Urothelium cell line (cell line): ENCODE data around the gene BMPER.

Source experiments
- DNase-seq: peaks from one replicate; pipeline ENCODE4 v3.0.0; 2011; ENCODE audit warnings: low spot score, mixed read lengths
- FAIRE-seq: peaks from 2 replicates; lab custom pipeline; 2011; peaks lifted over from hg19 to GRCh38; lab: Jason Lieb, UNC

Gene BMPER

GRCh38 chr7:33921216-33921938 lies 16.0 kb downstream of the BMPER start:
- no peak for FAIRE-seq
- DNase-seq = no peak

- no peak for DNase-seq
- no peak for FAIRE-seq
Observed at GRCh38 chr7:33922820-33923219, 17.5 kb downstream of the BMPER start.

GRCh38 chr7:33923440-33924229 lies 18.3 kb downstream of the BMPER start:
- no peak for DNase-seq
- peak; percentile 32 for FAIRE-seq

GRCh38 chr7:33926535-33926934 lies 21.2 kb downstream of the BMPER start:
- no peak for DNase-seq
- FAIRE-seq = peak; percentile 23

GRCh38 chr7:33928986-33929385 lies 23.6 kb downstream of the BMPER start:
- DNase-seq (no peak), FAIRE-seq (no peak)

- no peak for DNase-seq
- FAIRE-seq = no peak
Observed at GRCh38 chr7:33932221-33932620, 26.9 kb downstream of the BMPER start.

GRCh38 chr7:33932832-33933468 lies 27.6 kb downstream of the BMPER start:
- FAIRE-seq (peak; percentile 95), DNase-seq (peak; percentile 89)

GRCh38 chr7:33933611-33934281 lies 28.4 kb downstream of the BMPER start:
- FAIRE-seq = peak; percentile 53

GRCh38 chr7:33934391-33934790 lies 29.1 kb downstream of the BMPER start:
- no peak for FAIRE-seq
- DNase-seq = no peak

More at GRCh38 chr7:33933611-33934281, 28.4 kb downstream of the BMPER start:
- DNase-seq = peak; percentile 53

GRCh38 chr7:33936503-33936902 lies 31.2 kb downstream of the BMPER start:
- DNase-seq = no peak
- FAIRE-seq = no peak

GRCh38 chr7:33937871-33938270 lies 32.5 kb downstream of the BMPER start:
- no peak for FAIRE-seq
- no peak for DNase-seq

GRCh38 chr7:33939121-33939520 lies 33.8 kb downstream of the BMPER start:
- no peak for DNase-seq
- FAIRE-seq = no peak

GRCh38 chr7:33940503-33940902 lies 35.2 kb downstream of the BMPER start:
- DNase-seq = no peak
- FAIRE-seq = no peak

- FAIRE-seq (peak; percentile 32), DNase-seq (no peak)
Observed at GRCh38 chr7:33941418-33941817, 36.1 kb downstream of the BMPER start.

- FAIRE-seq (no peak), DNase-seq (no peak)
Observed at GRCh38 chr7:33946094-33946699, 40.9 kb downstream of the BMPER start.

GRCh38 chr7:33950047-33950714 lies 44.8 kb downstream of the BMPER start:
- DNase-seq (no peak), FAIRE-seq (no peak)

- FAIRE-seq (peak; percentile 42), DNase-seq (no peak)
Observed at GRCh38 chr7:33952824-33953223, 47.5 kb downstream of the BMPER start.

GRCh38 chr7:33958104-33958503 lies 52.8 kb downstream of the BMPER start:
- DNase-seq (no peak), FAIRE-seq (no peak)

GRCh38 chr7:33959676-33960075 lies 54.3 kb downstream of the BMPER start:
- FAIRE-seq (no peak), DNase-seq (no peak)

- no peak for FAIRE-seq
Observed at GRCh38 chr7:33961948-33962347, 56.6 kb downstream of the BMPER start.

More at GRCh38 chr7:33961948-33962347, 56.6 kb downstream of the BMPER start:
- no peak for DNase-seq
